ENCODE measurements around the gene AP5Z1.

GRCh38 chr7:4755045-4755444, 20.4 kb upstream of the AP5Z1 start:
- TF ChIP-seq CTCF (conservative IDR thresholded peaks at IDR 0.05; ENCODE audit: low read length) (no peak), EZH2phosphoT487 (IDR thresholded peaks at IDR 0.05; ENCODE audit: borderline replicate concordance, low read depth, low read length) (no peak)
